ENCODE data around the gene ARID1B. TPM values are rescaled to one million over a fixed set of nuclear protein-coding genes. Genes with fewer than 3 reads are reported as not detected.

Gene ARID1B
- total RNA-seq, 1 experiment from 2014 or later = 60.3 TPM

GRCh38 chr6:157198425-157199279 is 421.5 kb downstream of the ARID1B start:
- ATAC-seq = no peak
- POLR2A ChIA-PET = no interaction called here
- H3K36me3 Mint-ChIP-seq = peaks cover 39% of the 10 kb centered on the region

More at GRCh38 chr6:157198425-157199279, 421.5 kb downstream of the ARID1B start:
- Mint-ChIP-seq H3K4me3 (no peak overlapping the region), H3K27ac (no peak overlapping the region), H3K4me1 (peaks cover 5% of the 10 kb centered on the region), H3K9me3 (no peaks in the 10 kb centered on the region), H3K27me3 (ENCODE audit: low read depth) (no peaks in the 10 kb centered on the region)
- DNase-seq (ENCODE audit: low spot score) = no peak
- CTCF ChIA-PET = no interaction called here
- TF ChIP-seq TCF7 (CRISPR knock-in tag; IDR thresholded peaks at IDR 0.05; ENCODE audit: low read depth) (no peak), ZNF671 (CRISPR knock-in tag; IDR thresholded peaks at IDR 0.05) (no peak), ESRRA (CRISPR knock-in tag; IDR thresholded peaks at IDR 0.05; ENCODE audit: borderline replicate concordance) (no peak), FOXP4 (CRISPR knock-in tag; IDR thresholded peaks at IDR 0.05) (no peak), IRF2 (CRISPR knock-in tag; IDR thresholded peaks at IDR 0.05; ENCODE audit: borderline replicate concordance, low read depth) (no peak), PREB (CRISPR knock-in tag; IDR thresholded peaks at IDR 0.05; ENCODE audit: borderline replicate concordance) (no peak), OVOL2 (CRISPR knock-in tag; IDR thresholded peaks at IDR 0.05; ENCODE audit: borderline replicate concordance) (no peak), ZBTB21 (CRISPR knock-in tag; IDR thresholded peaks at IDR 0.05; ENCODE audit: borderline replicate concordance) (no peak), ELF4 (CRISPR knock-in tag; IDR thresholded peaks at IDR 0.05; ENCODE audit: low read depth) (no peak), MXD4 (CRISPR knock-in tag; IDR thresholded peaks at IDR 0.05; ENCODE audit: borderline replicate concordance) (no peak), NR1H2 (CRISPR knock-in tag; IDR thresholded peaks at IDR 0.05) (no peak), RORB (CRISPR knock-in tag; IDR thresholded peaks at IDR 0.05) (no peak), AR (CRISPR knock-in tag; IDR thresholded peaks at IDR 0.05) (no peak)
- TF ChIP-seq, protein P1, sequence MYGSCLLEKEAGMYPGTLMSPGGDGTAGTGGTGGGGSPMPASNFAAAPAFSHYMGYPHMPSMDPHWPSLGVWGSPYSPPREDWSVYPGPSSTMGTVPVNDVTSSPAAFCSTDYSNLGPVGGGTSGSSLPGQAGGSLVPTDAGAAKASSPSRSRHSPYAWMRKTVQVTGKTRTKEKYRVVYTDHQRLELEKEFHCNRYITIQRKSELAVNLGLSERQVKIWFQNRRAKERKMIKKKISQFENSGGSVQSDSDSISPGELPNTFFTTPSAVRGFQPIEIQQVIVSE (CRISPR knock-in tag; IDR thresholded peaks at IDR 0.05; ENCODE audit: borderline replicate concordance) = no peak
- TF ChIP-seq, protein P2, sequence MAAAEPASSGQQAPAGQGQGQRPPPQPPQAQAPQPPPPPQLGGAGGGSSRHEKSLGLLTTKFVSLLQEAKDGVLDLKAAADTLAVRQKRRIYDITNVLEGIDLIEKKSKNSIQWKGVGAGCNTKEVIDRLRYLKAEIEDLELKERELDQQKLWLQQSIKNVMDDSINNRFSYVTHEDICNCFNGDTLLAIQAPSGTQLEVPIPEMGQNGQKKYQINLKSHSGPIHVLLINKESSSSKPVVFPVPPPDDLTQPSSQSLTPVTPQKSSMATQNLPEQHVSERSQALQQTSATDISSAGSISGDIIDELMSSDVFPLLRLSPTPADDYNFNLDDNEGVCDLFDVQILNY (CRISPR knock-in tag; IDR thresholded peaks at IDR 0.05) = no peak
- TF ChIP-seq, protein P3, sequence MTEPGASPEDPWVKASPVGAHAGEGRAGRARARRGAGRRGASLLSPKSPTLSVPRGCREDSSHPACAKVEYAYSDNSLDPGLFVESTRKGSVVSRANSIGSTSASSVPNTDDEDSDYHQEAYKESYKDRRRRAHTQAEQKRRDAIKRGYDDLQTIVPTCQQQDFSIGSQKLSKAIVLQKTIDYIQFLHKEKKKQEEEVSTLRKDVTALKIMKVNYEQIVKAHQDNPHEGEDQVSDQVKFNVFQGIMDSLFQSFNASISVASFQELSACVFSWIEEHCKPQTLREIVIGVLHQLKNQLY (CRISPR knock-in tag; IDR thresholded peaks at IDR 0.05) = no peak
